K562 treated with DMSO at 1 percent for 48 hours (cell line): ENCODE measurements around the gene PPIP5K2. TPM values are rescaled to one million over a fixed set of nuclear protein-coding genes. Genes with fewer than 3 reads are reported as not detected.

Experiments used
- total RNA-seq: library from RNA; unstranded; fragments of 300-600 nt; gene quantifications from 2 replicates; pipeline ENCODE4 v1.2.3, GENCODE V29; 2022; ENCODE audit warnings: low replicate concordance; ENCODE audit errors: extremely low read depth

PPIP5K2 gene
- total RNA-seq: not detected in 2 replicates

DNA sequence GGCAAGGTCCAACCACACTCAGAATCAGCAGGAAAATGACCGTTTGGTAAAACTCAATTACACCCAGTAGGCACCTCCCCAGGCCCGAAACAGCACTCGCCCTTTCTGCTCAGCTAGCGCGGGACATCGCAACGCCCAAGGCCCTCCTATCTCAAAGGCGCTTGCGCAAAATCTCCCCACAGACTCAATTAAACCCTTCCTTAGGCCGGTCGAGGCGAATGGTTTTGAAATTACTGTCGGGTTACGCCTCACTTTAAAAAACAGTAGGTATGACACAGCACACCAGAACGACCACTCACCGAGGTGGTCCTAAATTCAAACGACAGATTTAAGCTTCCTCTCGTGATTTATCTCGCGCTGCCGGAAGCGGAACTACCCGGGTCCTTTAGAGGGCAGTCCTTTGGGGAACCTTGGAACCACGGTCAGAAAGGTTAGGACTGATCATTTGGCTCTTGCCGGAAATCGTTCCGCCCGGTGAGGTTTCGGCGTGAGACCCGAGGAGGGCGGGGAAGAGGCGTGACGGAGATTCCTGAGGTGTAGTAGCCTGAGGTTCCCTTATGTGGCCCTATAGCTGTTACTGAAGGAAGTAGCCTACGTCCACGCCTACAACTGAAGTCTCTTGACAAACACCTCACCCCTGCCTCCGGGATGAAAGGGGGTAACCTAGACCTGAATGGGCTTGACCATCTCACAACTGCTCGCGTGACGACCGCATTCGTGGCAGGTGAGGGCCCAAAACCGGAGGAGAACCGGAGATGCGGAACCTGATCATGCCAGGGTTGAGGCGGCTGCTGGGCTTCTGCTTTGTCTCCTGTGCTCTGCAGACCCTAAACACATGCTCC is at the start of gene PPIP5K2, which contains the start of gene GIN1:
Gene PPIP5K2, plus strand, starts transcription at position 537 of the 842 bp plus-strand sequence. CDS start 9,289 bp downstream, outside the sequence.
Gene GIN1, minus strand, starts transcription at position 374 of the 842 bp plus-strand sequence. CDS start 11,431 bp downstream, outside the sequence.

DNA sequence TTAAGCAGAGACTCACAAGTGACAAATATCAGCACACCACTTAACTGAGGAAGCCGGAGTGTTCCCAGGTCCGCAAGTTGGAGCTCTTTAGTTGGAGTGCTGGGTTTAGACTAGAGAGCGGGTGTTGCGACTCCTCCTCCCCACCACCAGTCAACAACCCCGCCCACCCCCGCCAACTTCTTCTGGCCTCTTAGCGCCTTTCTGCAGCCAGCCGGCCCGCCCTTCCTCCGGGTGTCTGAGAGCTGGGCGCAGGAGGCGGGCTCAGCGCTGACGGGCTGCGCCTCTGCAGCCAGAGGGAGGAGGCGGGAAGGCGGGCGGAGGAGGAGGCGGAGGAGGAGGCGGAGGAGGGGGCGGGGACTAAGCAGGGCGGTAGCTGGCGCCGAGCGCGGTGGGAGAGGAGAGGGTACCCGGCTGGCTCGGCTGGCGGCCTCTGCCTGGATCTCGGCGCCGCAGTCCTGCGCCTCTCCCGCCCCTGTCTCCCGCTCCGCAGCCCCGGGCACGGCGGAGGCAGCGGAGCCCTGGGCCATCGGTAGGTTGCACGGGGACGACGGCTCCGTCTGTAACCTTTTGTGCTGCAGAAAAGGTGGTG is 138.4 kb downstream of the PPIP5K2 start, which contains the start of gene MACIR:
Gene MACIR, plus strand, starts transcription at position 396 of the 589 bp plus-strand sequence. CDS start 17,157 bp downstream, outside the sequence.

Other genes starting within 250 kb of the PPIP5K2 start
- gene GIN1, start 163 bp upstream of the PPIP5K2 start, total RNA-seq: not detected in 2 replicates
- not detected in 2 replicates for gene MACIR, start 138.5 kb downstream of the PPIP5K2 start, total RNA-seq